Uterus (tissue), 2 donors: Measurements from ENCODE around the gene HIVEP3.

ENCODE experiments used
- POLR2A ChIP-seq, 2 donors: fragments of 450-650 bp; IDR thresholded peaks; one replicate each; pipeline ENCODE4 v1.6.1; 2016; ENCODE audit warnings: antibody characterized with exemption in 2 of 2, mild to moderate bottlenecking in 1 of 2, moderate library complexity in 1 of 2
- TF ChIP-seq, protein P1 (sequence below), 4 experiments: fragments of 200-600 bp in 2 of 4; fragments of 450-650 bp in 2 of 4; sonication (generic) in 2 of 4; IDR thresholded peaks; one replicate each; pipeline ENCODE4 v1.5.1; 2016 to 2019; ENCODE audit warnings: antibody characterized with exemption in 4 of 4, mild to moderate bottlenecking in 2 of 4, moderate library complexity in 1 of 4

- TF ChIP-seq POLR2A (IDR thresholded peaks at IDR 0.05), result no peak
- TF ChIP-seq, protein P1, sequence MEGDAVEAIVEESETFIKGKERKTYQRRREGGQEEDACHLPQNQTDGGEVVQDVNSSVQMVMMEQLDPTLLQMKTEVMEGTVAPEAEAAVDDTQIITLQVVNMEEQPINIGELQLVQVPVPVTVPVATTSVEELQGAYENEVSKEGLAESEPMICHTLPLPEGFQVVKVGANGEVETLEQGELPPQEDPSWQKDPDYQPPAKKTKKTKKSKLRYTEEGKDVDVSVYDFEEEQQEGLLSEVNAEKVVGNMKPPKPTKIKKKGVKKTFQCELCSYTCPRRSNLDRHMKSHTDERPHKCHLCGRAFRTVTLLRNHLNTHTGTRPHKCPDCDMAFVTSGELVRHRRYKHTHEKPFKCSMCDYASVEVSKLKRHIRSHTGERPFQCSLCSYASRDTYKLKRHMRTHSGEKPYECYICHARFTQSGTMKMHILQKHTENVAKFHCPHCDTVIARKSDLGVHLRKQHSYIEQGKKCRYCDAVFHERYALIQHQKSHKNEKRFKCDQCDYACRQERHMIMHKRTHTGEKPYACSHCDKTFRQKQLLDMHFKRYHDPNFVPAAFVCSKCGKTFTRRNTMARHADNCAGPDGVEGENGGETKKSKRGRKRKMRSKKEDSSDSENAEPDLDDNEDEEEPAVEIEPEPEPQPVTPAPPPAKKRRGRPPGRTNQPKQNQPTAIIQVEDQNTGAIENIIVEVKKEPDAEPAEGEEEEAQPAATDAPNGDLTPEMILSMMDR (IDR thresholded peaks at IDR 0.05), result no peak
These were observed 417.1 kb downstream of the HIVEP3 start for GRCh38 chr1:41501581-41501980.
